UCSD-AML1 (cell line): Measurements from ENCODE around the gene QRICH1.

ENCODE experiments used
- DNase-seq: peaks from one replicate; lab custom pipeline; 2025; ENCODE audit not compliant: unreplicated experiment; lab: John Stamatoyannopoulos, UW

Gene QRICH1

DNA sequence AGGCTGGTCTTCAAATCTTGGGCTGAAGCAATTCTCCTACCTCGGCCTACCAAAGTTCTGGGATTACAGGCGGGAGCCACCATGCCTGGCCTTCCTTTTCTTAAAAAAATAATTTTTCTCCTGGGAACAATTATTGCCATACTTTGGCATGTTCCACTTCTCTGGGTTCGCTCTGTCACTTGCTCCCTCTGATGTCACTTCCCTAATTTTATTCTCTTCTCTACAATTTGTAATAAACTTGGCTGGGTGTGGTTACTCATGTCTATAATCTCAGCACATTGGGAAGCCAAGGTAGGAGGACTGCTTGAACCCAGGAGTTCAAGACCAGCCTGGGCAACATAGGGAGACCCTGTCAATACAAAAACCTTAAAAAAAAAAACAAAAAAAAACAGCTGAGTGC is 58.6 kb downstream of the QRICH1 start:
- DNase-seq = no peak

DNA sequence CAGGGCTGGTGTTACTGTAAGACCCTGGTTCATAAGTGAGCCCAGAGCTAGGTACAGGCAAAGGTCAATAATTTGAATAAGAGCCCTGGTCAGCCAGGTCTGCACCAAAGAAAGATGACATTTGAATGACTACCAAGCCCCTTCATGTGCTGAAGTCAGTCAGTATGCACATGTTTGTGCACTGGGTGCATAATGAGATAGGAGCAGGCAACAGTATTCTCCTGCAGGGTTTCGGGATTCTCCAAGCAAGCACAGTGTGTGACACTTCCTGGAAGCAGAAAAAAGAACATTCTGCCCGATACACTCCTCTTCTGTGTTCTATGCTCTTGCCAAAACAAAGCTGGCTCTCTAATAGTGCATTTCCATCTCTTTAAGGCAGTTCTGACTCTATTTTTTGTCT is 59.2 kb downstream of the QRICH1 start:
- no peak for DNase-seq

GRCh38 chr3:49032646-49033304 is 61.1 kb downstream of the QRICH1 start:
- DNase-seq = no peak

GRCh38 chr3:49030321-49030720 is 63.5 kb downstream of the QRICH1 start:
- DNase-seq = no peak

DNA sequence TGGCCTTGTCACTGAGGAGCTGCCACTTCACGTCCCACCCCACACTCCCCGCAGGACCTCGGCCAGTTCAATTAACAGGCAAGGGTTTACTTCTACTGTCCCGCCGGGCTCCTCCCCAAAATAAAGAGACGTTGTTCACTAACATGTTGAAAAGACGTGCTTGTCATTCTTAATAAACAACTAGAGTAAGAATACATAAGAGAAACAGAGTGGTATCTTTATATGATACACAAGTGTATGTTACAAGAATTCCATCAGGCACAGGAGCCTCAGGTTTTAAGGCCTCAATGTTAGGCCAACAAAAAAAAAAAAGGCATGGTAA is 64.3 kb downstream of the QRICH1 start:
- no peak for DNase-seq

- peak; percentile 96 for DNase-seq
Observed at GRCh38 chr3:49028673-49029562, 65.0 kb downstream of the QRICH1 start, which contains the start of gene IMPDH2. Gene IMPDH2 (minus strand): TSS chr3:49029398. CDS start chr3:49029350, 48 bp downstream.

- no peak for DNase-seq
Observed at GRCh38 chr3:49028298-49028672, 65.6 kb downstream of the QRICH1 start.

DNA sequence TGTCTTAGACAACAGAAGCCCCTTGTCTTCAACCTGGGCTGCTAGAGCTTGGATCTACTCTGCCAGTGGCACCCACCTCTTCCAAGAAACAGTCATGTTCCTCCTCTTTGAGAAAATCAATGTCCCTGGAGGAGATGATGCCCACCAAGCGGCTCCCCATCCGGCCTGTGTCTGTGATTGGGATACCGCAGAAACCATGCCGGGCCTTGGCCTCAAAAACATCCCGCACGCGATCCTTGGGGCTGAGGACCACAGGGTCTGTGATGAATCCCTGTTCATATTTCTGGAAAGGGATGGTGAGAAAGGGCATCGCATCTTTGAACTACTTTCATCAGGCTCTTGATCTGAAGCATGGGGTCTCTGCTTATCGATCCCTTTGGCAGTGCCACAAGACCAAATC is 66.2 kb downstream of the QRICH1 start:
- DNase-seq = no peak

GRCh38 chr3:49026536-49026935 is 67.3 kb downstream of the QRICH1 start:
- no peak for DNase-seq

DNA sequence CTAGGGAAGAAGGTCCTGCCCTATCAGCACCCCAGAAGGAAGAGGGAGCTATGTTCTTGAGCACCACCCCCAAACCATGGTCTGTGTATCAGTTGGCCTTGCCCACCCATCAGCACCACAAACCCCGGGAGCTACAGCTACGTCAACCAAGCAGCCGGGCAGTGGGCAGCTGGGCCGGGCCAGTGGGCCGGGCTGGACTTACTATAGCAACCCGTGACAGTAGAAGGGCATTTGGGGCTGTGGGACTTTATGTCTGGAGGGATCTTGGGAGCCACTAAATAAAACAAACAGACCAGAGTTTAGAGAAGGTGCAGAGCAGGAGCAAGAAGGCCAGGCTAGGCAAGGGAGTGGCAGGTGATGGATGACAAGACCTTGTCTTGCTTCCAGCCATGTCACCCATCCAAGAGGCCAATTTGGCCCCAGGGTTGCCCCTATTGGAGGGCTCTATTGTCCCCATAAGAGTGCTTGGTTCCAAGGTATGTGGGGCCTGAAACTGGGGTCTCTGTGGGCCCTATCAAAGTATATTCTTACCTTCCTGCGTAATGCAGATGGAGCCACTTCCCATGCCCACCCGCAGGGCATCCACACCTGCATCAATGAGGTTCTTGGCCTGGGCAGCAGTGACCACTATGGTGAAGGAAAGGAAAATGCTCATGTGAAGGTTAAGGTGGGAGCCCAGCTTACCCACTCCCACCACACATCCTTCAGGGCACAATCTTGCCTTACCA is 67.9 kb downstream of the QRICH1 start:
- DNase-seq = no peak

DNA sequence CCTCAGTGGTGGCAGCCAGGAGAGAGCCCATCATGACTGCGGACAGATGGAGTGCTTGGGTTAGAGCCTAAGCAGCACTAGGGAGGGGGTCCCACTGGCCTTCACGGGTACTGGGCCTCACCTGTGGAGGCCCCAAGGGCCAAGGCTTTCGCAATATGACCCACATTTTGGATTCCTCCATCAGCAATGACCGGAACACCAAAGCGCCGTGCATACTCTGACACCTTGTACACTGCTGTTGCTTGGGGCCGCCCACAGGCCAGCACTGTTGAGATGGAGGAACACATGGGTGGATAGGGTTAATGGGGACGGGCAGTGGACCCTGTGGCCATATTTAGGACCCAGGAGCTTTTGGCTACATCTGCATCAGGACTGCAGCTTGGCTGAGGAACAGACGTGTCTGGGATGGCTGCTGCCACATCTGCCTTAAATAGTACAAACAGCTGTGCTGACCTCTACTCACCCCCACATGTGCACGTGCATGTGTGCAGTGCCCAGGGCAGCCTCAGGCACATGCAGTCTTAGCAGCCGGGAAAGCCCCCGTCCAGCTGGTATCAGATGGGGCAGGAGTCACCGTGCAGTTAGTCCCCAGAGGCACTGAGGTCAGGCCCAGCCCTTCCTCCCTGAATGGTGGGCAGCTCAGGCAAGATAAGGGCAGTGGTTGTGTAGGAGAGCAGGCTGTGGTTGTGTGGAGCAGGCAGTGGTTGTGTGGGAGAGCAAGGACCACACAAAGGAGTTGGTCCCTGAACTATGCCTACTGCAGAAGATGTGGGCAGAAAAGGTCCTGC is 68.7 kb downstream of the QRICH1 start:
- DNase-seq = peak; percentile 64

GRCh38 chr3:49024449-49024848 is 69.4 kb downstream of the QRICH1 start:
- no peak for DNase-seq

DNA sequence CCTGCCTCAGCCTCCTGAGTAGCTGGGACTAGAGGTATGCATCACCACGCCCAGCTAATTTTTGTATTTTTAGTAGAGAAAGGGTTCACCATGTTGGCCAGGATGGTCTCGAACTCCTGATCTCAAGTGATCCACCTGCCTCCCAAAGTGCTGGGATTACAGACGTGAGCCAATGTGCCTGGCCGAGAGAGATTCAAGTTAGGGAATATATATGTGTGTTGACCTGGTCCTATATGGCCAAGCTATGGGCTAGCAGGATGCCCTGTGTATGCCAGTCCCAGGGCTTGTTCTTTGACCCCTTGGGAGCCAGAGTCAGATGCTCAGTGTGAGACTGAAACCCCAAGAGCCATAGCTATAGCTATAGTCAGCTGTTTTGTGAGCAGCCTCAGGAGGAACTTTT is 70.1 kb downstream of the QRICH1 start:
- no peak for DNase-seq

DNA sequence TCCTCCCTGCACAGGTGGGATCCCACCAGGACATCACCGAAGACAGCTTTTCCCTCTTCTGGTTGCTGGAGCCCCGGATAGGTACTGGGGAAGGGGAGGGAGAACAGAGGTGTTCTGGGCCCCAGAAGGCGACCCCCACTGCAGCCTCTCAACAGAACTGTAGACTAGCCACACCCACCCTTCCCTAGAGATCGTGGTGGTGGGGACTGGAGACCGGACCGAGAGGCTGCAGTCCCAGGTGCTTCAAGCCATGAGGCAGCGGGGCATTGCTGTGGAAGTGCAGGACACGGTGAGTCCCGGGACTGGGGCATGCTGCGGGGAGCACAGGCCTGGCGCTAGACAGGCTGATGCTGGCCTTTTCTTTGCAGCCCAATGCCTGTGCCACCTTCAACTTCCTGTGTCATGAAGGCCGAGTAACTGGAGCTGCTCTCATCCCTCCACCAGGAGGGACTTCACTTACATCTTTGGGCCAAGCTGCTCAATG is 71.1 kb downstream of the QRICH1 start:
- DNase-seq = no peak

- peak; percentile 92 for DNase-seq
Observed at GRCh38 chr3:49021813-49022687, 71.8 kb downstream of the QRICH1 start, which contains the start of gene NDUFAF3. Gene NDUFAF3 (plus strand): TSS chr3:49022121. CDS start chr3:49022145, 24 bp downstream.

- DNase-seq = peak; percentile 98
Observed at GRCh38 chr3:49021213-49021812, 72.6 kb downstream of the QRICH1 start.

DNA sequence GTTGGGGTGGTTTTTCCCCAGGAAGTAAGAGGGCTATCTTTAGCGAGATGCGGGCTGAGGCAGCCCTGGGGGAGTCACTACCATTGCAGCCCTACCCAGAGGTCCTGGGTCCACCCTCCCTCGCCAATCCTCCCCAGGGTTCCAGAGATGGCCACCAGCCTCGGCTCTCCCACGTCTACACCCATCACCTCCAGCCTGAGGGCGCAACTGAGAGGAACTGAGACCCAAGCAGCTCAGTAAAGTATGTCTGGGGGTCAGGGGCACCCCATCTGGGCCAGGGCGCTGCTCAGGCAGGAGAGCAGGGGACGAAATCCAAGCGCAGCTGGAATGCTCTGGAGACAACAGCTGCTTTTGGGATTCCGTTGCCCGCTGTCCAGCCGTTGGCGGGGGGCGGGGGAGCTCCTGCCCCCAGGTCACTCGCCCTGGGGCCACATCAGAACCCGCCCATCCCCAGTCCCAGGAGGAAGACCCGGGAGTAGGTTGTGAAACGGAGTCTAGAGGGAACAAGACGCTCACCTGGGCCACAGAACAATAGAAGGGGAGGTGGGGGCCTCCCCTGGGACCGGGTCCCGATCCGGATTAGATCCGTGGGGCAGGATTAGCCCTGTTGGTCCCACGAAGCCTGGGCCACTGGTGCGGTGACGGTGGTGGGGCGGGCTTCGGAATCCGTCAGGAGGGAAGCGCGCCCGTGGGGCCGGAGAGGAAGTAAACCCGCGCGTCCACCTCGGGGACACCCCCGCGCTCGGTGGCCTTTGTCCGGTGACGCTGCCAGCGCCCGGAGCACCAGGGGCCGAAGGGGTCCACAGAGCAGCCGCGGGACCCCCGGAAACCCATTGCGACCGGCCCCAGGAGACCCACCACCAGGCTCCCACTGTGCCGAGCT is 73.3 kb downstream of the QRICH1 start:
- peak; percentile 69 for DNase-seq

- DNase-seq = no peak
Observed at GRCh38 chr3:49019941-49020329, 73.9 kb downstream of the QRICH1 start.

DNA sequence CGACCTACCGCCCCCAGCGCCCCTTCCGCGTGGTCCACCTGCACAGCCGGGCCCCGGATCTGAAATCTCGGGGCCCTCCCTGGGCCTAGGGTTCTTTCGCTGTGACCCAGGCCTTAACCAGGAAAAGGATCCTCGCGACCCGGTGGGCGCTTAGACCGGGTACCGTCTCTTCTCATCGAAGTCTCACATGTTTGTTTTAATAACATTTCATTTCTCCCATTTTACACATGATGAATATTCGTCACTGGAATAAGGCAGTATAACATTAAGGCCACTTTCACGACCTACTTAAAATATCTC is 75.2 kb downstream of the QRICH1 start:
- no peak for DNase-seq
